WTC11 (cell line): ENCODE results near the gene MTHFD1L.

ENCODE experiments used
- ATF3 ChIP-seq: sonication (generic); formaldehyde crosslinking; conservative IDR thresholded peaks from 2 replicates; pipeline ENCODE4 v1.8.1; 2022; ENCODE audit warnings: mild to moderate bottlenecking, missing genetic modification reagents
- CREB1 ChIP-seq: sonication (generic); formaldehyde crosslinking; IDR thresholded peaks from 2 replicates; pipeline ENCODE4 v1.8.0; 2023; ENCODE audit warnings: mild to moderate bottlenecking, missing genetic modification reagents
- CTCF ChIP-seq: fragments of 200-600 bp; IDR thresholded peaks from 2 replicates; pipeline ENCODE4 v1.8.0; 2022; ENCODE audit warnings: antibody characterized with exemption
- E2F4 ChIP-seq: sonication (generic); formaldehyde crosslinking; IDR thresholded peaks from 2 replicates; pipeline ENCODE4 v1.8.1; 2022; ENCODE audit warnings: low read depth, mild to moderate bottlenecking, moderate library complexity, missing genetic modification reagents, borderline replicate concordance
- ESRRA ChIP-seq: sonication (generic); formaldehyde crosslinking; IDR thresholded peaks from 2 replicates; pipeline ENCODE4 v1.8.1; 2022; ENCODE audit warnings: mild to moderate bottlenecking, missing genetic modification reagents, borderline replicate concordance
- MAX ChIP-seq: sonication (generic); formaldehyde crosslinking; IDR thresholded peaks from 2 replicates; pipeline ENCODE4 v1.8.0; 2022; ENCODE audit warnings: mild to moderate bottlenecking, missing genetic modification reagents
- MYBL2 ChIP-seq: sonication (generic); formaldehyde crosslinking; IDR thresholded peaks from 2 replicates; pipeline ENCODE4 v1.8.1; 2023; ENCODE audit warnings: mild to moderate bottlenecking, moderate library complexity, missing genetic modification reagents
- NFYB ChIP-seq: sonication (generic); formaldehyde crosslinking; conservative IDR thresholded peaks from 2 replicates; pipeline ENCODE4 v1.8.0; 2022; ENCODE audit warnings: low read depth, missing genetic modification reagents
- NR1H2 ChIP-seq: sonication (generic); formaldehyde crosslinking; IDR thresholded peaks from 2 replicates; pipeline ENCODE4 v1.9.0; 2021; ENCODE audit warnings: mild to moderate bottlenecking, moderate library complexity, missing genetic modification reagents
- TEAD1 ChIP-seq: sonication (generic); formaldehyde crosslinking; IDR thresholded peaks from 2 replicates; pipeline ENCODE4 v1.8.0; 2022; ENCODE audit warnings: mild to moderate bottlenecking, missing genetic modification reagents
- ZNF121 ChIP-seq: sonication (generic); formaldehyde crosslinking; IDR thresholded peaks from 2 replicates; pipeline ENCODE4 v1.8.0; 2023; ENCODE audit warnings: missing genetic modification reagents

- TF ChIP-seq CTCF, result no peak
- TF ChIP-seq ESRRA (CRISPR knock-in tag), result no peak
- no peak for TF ChIP-seq MYBL2 (CRISPR knock-in tag)
- TF ChIP-seq NFYB (CRISPR knock-in tag), result no peak
- no peak for TF ChIP-seq CREB1 (CRISPR knock-in tag)
- TF ChIP-seq NR1H2 (CRISPR knock-in tag), result no peak
- no peak for TF ChIP-seq MAX (CRISPR knock-in tag)
- no peak for TF ChIP-seq ATF3
- no peak for TF ChIP-seq TEAD1 (CRISPR knock-in tag)
- no peak for TF ChIP-seq ZNF121 (CRISPR knock-in tag)
- TF ChIP-seq E2F4 (CRISPR knock-in tag), result no peak
These were observed 263.4 kb downstream of the MTHFD1L start for GRCh38 chr6:151128763-151129370.
